Measurements from ENCODE around the gene AUH. TPM values are rescaled to one million over a fixed set of nuclear protein-coding genes. Genes with fewer than 3 reads are reported as not detected.

AUH gene
- total RNA-seq, 1 donor from 2014 or later: 14.0 TPM

- Mint-ChIP-seq H3K9me3 (no peaks in the 10 kb centered on the region), H3K27me3 (no peaks in the 10 kb centered on the region), H3K36me3 (ENCODE audit: low read depth) (peaks cover 18% of the 10 kb centered on the region), H3K4me3 (no peak overlapping the region), H3K27ac (no peak overlapping the region), H3K4me1 (peaks cover under 1% of the 10 kb centered on the region)
- no peak for DNase-seq
- CTCF ChIA-PET: no interaction called here
- POLR2A ChIA-PET: no interaction called here
- TF ChIP-seq CTCF (IDR thresholded peaks at IDR 0.05): no peak
- intact Hi-C loops (cut with micrococcal nuclease): no loop called here
- ATAC-seq (ENCODE audit: low read depth): no peak
These were observed 82.2 kb downstream of the AUH start for GRCh38 chr9:91279296-91280204.

GRCh38 chr9:91276513-91276912, 85.2 kb downstream of the AUH start:
- no peaks in the 10 kb centered on the region for H3K9me3 Mint-ChIP-seq
- peaks cover 9% of the 10 kb centered on the region for H3K4me1 Mint-ChIP-seq
- H3K27me3 Mint-ChIP-seq: no peaks in the 10 kb centered on the region
- no peak overlapping the region for H3K27ac Mint-ChIP-seq
- H3K36me3 Mint-ChIP-seq (ENCODE audit: low read depth): peaks cover 11% of the 10 kb centered on the region
- ATAC-seq (ENCODE audit: low read depth) (no peak), DNase-seq (no peak)
- intact Hi-C loops (cut with micrococcal nuclease): no loop called here
- no peak for TF ChIP-seq CTCF (IDR thresholded peaks at IDR 0.05)
- ChIA-PET POLR2A (no interaction called here), CTCF (no interaction called here)
- H3K4me3 Mint-ChIP-seq: no peak overlapping the region

GRCh38 chr9:91275655-91276054, 86.1 kb downstream of the AUH start:
- H3K27ac Mint-ChIP-seq: no peak overlapping the region
- ChIA-PET CTCF (no interaction called here), POLR2A (no interaction called here)
- no peak overlapping the region for H3K4me3 Mint-ChIP-seq
- H3K9me3 Mint-ChIP-seq: no peaks in the 10 kb centered on the region
- peaks cover 9% of the 10 kb centered on the region for H3K4me1 Mint-ChIP-seq
- H3K27me3 Mint-ChIP-seq: no peaks in the 10 kb centered on the region
- peaks cover 3% of the 10 kb centered on the region for H3K36me3 Mint-ChIP-seq (ENCODE audit: low read depth)
- intact Hi-C loops (cut with micrococcal nuclease): no loop called here
- DNase-seq (no peak), ATAC-seq (ENCODE audit: low read depth) (no peak)
- TF ChIP-seq CTCF (IDR thresholded peaks at IDR 0.05): no peak

- H3K4me1 Mint-ChIP-seq: peaks cover 9% of the 10 kb centered on the region
- ChIA-PET CTCF (no interaction called here), POLR2A (interaction anchor here (0.6 kb wide), 1 partner anchor 1561 kb away, joined by 6 read pairs; no protein-coding TSS in a partner anchor)
- no peak overlapping the region for H3K27ac Mint-ChIP-seq
- no peaks in the 10 kb centered on the region for H3K9me3 Mint-ChIP-seq
- no peak for DNase-seq
- no peaks in the 10 kb centered on the region for H3K27me3 Mint-ChIP-seq
- TF ChIP-seq CTCF (IDR thresholded peaks at IDR 0.05): no peak
- no peak overlapping the region for H3K4me3 Mint-ChIP-seq
- intact Hi-C loops (cut with micrococcal nuclease): no loop called here
- peaks cover 3% of the 10 kb centered on the region for H3K36me3 Mint-ChIP-seq (ENCODE audit: low read depth)
- no peak for ATAC-seq (ENCODE audit: low read depth)
These were observed 86.7 kb downstream of the AUH start for GRCh38 chr9:91274949-91275492.

GRCh38 chr9:91273853-91274552, 87.7 kb downstream of the AUH start:
- DNase-seq (no peak), ATAC-seq (ENCODE audit: low read depth) (peak; percentile 56)
- Mint-ChIP-seq H3K9me3 (no peaks in the 10 kb centered on the region), H3K27ac (no peak overlapping the region), H3K27me3 (no peaks in the 10 kb centered on the region), H3K4me1 (peaks cover 9% of the 10 kb centered on the region), H3K36me3 (ENCODE audit: low read depth) (no peaks in the 10 kb centered on the region), H3K4me3 (no peak overlapping the region)
- CTCF ChIA-PET: no interaction called here
- no peak for TF ChIP-seq CTCF (IDR thresholded peaks at IDR 0.05)
- POLR2A ChIA-PET: no interaction called here
- intact Hi-C loops (cut with micrococcal nuclease): no loop called here

All from activated B cell treated with CpG ODN at 0.5 μM for 24 hours (primary cell).